Calu3 (cell line): Measurements from ENCODE around the gene OR2J2. TPM values are rescaled to one million over a fixed set of nuclear protein-coding genes. Genes with fewer than 3 reads are reported as not detected.
"Not testable (repeated sequence)": the region's sequence is repeated elsewhere in the genome, so short reads cannot be mapped to it uniquely, and the experiment has no call there.

Experiments used
- BruUV-seq: library from RNA; stranded (reverse); fragments of 400-500 nt; replicated peaks from 2 replicates; lab custom pipeline; 2021; lab: Mats Ljungman, UMichigan
- CTCF ChIA-PET: fragments of 300-600 bp; sonication (Branson Sonifier 250); formaldehyde crosslinking; loops from one replicate; lab custom pipeline; 2022; ENCODE audit warnings: antibody characterized with exemption; lab: Charles Lee
- DNase-seq: peaks from one replicate; pipeline ENCODE4 v3.0.0; 2022
- H3K27ac Mint-ChIP-seq: one replicate; pipeline ENCODE4 v1.8.0; 2022; ENCODE audit warnings: mixed read lengths; ENCODE audit not compliant: unreplicated experiment
- H3K27me3 Mint-ChIP-seq: one replicate; pipeline ENCODE4 v1.8.0; 2022; ENCODE audit warnings: mixed read lengths; ENCODE audit not compliant: unreplicated experiment
- H3K36me3 Mint-ChIP-seq: one replicate; pipeline ENCODE4 v1.8.0; 2022; ENCODE audit warnings: mild to moderate bottlenecking, moderate library complexity, mixed read lengths; ENCODE audit not compliant: insufficient read depth, unreplicated experiment
- H3K4me1 Mint-ChIP-seq: one replicate; pipeline ENCODE4 v1.8.0; 2022; ENCODE audit warnings: mild to moderate bottlenecking, low read depth, mixed read lengths; ENCODE audit not compliant: unreplicated experiment
- H3K4me3 Mint-ChIP-seq: one replicate; pipeline ENCODE4 v1.8.0; 2022; ENCODE audit warnings: mild to moderate bottlenecking, low read depth, moderate library complexity, mixed read lengths; ENCODE audit not compliant: unreplicated experiment
- H3K9me3 Mint-ChIP-seq: one replicate; pipeline ENCODE4 v1.8.0; 2022; ENCODE audit warnings: low read depth, mixed read lengths; ENCODE audit not compliant: unreplicated experiment
- CTCF ChIP-seq: fragments of 200-600 bp; IDR thresholded peaks from one replicate; pipeline ENCODE4 v1.8.0; 2022; ENCODE audit warnings: antibody characterized with exemption; ENCODE audit not compliant: unreplicated experiment
- intact Hi-C: fragments of 100-400 bp; cut with micrococcal nuclease; formaldehyde crosslinking; loops from one replicate; pipeline ENCODE4 v1.10.0; 2022; ENCODE audit not compliant: unreplicated experiment
- total RNA-seq: library from RNA; stranded (reverse); gene quantifications from 2 replicates; pipeline ENCODE4 v1.2.3, GENCODE V29; 2022

Gene OR2J2
- total RNA-seq, 1 experiment from 2014 or later: not detected

- BruUV-seq: no TSS peak
- intact Hi-C loops: no loop called here
- CTCF ChIA-PET: no interaction called here
- no peaks in the 10 kb centered on the region for H3K27me3 Mint-ChIP-seq
- H3K4me1 Mint-ChIP-seq: no peaks in the 10 kb centered on the region
- H3K27ac Mint-ChIP-seq: no peak overlapping the region
- no peak for TF ChIP-seq CTCF
- no peaks in the 10 kb centered on the region for H3K36me3 Mint-ChIP-seq
- DNase-seq: no peak
- H3K4me3 Mint-ChIP-seq: no peak overlapping the region
- peaks cover 3% of the 10 kb centered on the region for H3K9me3 Mint-ChIP-seq
Observed at GRCh38 chr6:29141606-29142005, 29.1 kb upstream of the OR2J2 start.

GRCh38 chr6:29142309-29142708 lies 28.4 kb upstream of the OR2J2 start:
- Mint-ChIP-seq H3K27me3 (no peaks in the 10 kb centered on the region), H3K4me3 (no peak overlapping the region), H3K36me3 (no peaks in the 10 kb centered on the region), H3K27ac (no peak overlapping the region), H3K4me1 (no peaks in the 10 kb centered on the region), H3K9me3 (peaks cover 3% of the 10 kb centered on the region)
- intact Hi-C loops: no loop called here
- no TSS peak for BruUV-seq
- TF ChIP-seq CTCF: no peak
- no peak for DNase-seq
- CTCF ChIA-PET: interaction anchor here (0.7 kb wide), 2 partner anchors 18 to 507 kb away, joined by 3 read pairs; no protein-coding TSS in a partner anchor

- Mint-ChIP-seq H3K4me3 (no peak overlapping the region), H3K27me3 (no peaks in the 10 kb centered on the region), H3K4me1 (no peaks in the 10 kb centered on the region), H3K36me3 (no peaks in the 10 kb centered on the region), H3K27ac (no peak overlapping the region), H3K9me3 (peaks cover 3% of the 10 kb centered on the region)
- intact Hi-C loops: no loop called here
- DNase-seq: no peak
- BruUV-seq: no TSS peak
- CTCF ChIA-PET: no interaction called here
- no peak for TF ChIP-seq CTCF
Observed at GRCh38 chr6:29146179-29146578, 24.5 kb upstream of the OR2J2 start.

- Mint-ChIP-seq H3K27me3 (no peaks in the 10 kb centered on the region), H3K4me3 (no peak overlapping the region), H3K4me1 (no peaks in the 10 kb centered on the region), H3K36me3 (no peaks in the 10 kb centered on the region), H3K9me3 (peaks cover 3% of the 10 kb centered on the region), H3K27ac (no peak overlapping the region)
- CTCF ChIA-PET: no interaction called here
- no peak for TF ChIP-seq CTCF
- BruUV-seq: no TSS peak
- no peak for DNase-seq
- intact Hi-C loops: no loop called here
Observed at GRCh38 chr6:29147074-29147473, 23.6 kb upstream of the OR2J2 start.

GRCh38 chr6:29149444-29149843 lies 21.3 kb upstream of the OR2J2 start:
- not testable (repeated sequence) for DNase-seq

More at GRCh38 chr6:29149444-29149843, 21.3 kb upstream of the OR2J2 start:
- intact Hi-C loops, CTCF ChIA-PET, H3K4me3 Mint-ChIP-seq, H3K36me3 Mint-ChIP-seq, H3K4me1 Mint-ChIP-seq, H3K27me3 Mint-ChIP-seq, H3K9me3 Mint-ChIP-seq, BruUV-seq, H3K27ac Mint-ChIP-seq: not testable (repeated sequence)
